SKM-1 treated with dmso at 0.1 percent for 144 hours (cell line): ENCODE data around the gene GPR107.

ENCODE experiments used
- DNase-seq: peaks from one replicate; lab custom pipeline; 2025; ENCODE audit not compliant: unreplicated experiment; lab: John Stamatoyannopoulos, UW

Gene GPR107

GRCh38 chr9:130179331-130179907, 125.7 kb downstream of the GPR107 start:
- DNase-seq: no peak

- DNase-seq: no peak
These were observed 126.8 kb downstream of the GPR107 start for GRCh38 chr9:130180516-130180915.

GRCh38 chr9:130181678-130182380, 128.1 kb downstream of the GPR107 start:
- DNase-seq: no peak

GRCh38 chr9:130182381-130182909, 128.7 kb downstream of the GPR107 start:
- no peak for DNase-seq

- DNase-seq: no peak
These were observed 129.5 kb downstream of the GPR107 start for GRCh38 chr9:130183133-130183762.

- DNase-seq: no peak
These were observed 131.3 kb downstream of the GPR107 start for GRCh38 chr9:130185017-130185416.

- DNase-seq: no peak
These were observed 131.9 kb downstream of the GPR107 start for GRCh38 chr9:130185490-130186031.

GRCh38 chr9:130186051-130186450, 132.3 kb downstream of the GPR107 start:
- DNase-seq: no peak

- DNase-seq: no peak
These were observed 133.3 kb downstream of the GPR107 start for GRCh38 chr9:130186839-130187522.

GRCh38 chr9:130187523-130187846, 133.8 kb downstream of the GPR107 start:
- no peak for DNase-seq

- no peak for DNase-seq
These were observed 135.3 kb downstream of the GPR107 start for GRCh38 chr9:130188860-130189481.
